HEK293 (cell line): ENCODE measurements around the gene ARHGDIA.

Source experiments
- CTCF ChIA-PET: fragments of 350-600 bp; formaldehyde crosslinking; extraction: SDS; loops from one replicate; lab custom pipeline; 2021; ENCODE audit warnings: antibody characterized with exemption; lab: Yijun Ruan, JAX
- POLR2A ChIA-PET: fragments of 300-600 bp; formaldehyde crosslinking; extraction: SDS; loops from one replicate; lab custom pipeline; 2020; ENCODE audit warnings: antibody characterized with exemption, inconsistent platforms; lab: Yijun Ruan, JAX
- H3K27ac ChIP-seq: fragments of 200-500 bp; sonication (Bioruptor generic); 2 replicates; pipeline ENCODE4 v1.5.1; 2014; ENCODE audit warnings: low read depth, low read length, control low read depth, inconsistent platforms; ENCODE audit errors: extremely low read depth
- H3K36me3 ChIP-seq, 2 experiments: fragments of 200-500 bp in 1 of 2; sonication (Bioruptor generic) in 1 of 2; 1 replicate in 1 of 2; 2 replicates in 1 of 2; pipeline ENCODE4 v1.5.1; 2014 to 2017; ENCODE audit warnings: inconsistent platforms in 2 of 2, low read length in 2 of 2; ENCODE audit not compliant: control insufficient read depth in 2 of 2, insufficient read depth in 1 of 2
- H3K4me1 ChIP-seq: fragments of 200-500 bp; sonication (Bioruptor generic); 2 replicates; pipeline ENCODE4 v1.5.1; 2014; ENCODE audit warnings: mild to moderate bottlenecking, low read length, inconsistent platforms; ENCODE audit not compliant: control insufficient read depth, insufficient read depth
- H3K4me3 ChIP-seq: 2 replicates; pipeline ENCODE4 v1.5.1; 2011; ENCODE audit warnings: low read depth, mild to moderate bottlenecking, control low read depth, low read length, moderate library complexity
- H3K9me3 ChIP-seq: fragments of 200-500 bp; sonication (Bioruptor generic); 2 replicates; pipeline ENCODE4 v1.5.1; 2014; ENCODE audit warnings: low read depth, low read length, inconsistent platforms; ENCODE audit not compliant: control insufficient read depth, insufficient read depth
- EGR2 ChIP-seq: fragments of 450-650 bp; formaldehyde crosslinking; IDR thresholded peaks from 2 replicates; pipeline ENCODE4 v1.5.1; 2016; ENCODE audit warnings: low read depth, missing biosample characterization, missing genetic modification characterization
- HIC1 ChIP-seq: fragments of 450-650 bp; formaldehyde crosslinking; IDR thresholded peaks from 2 replicates; pipeline ENCODE4 v1.5.1; 2016; ENCODE audit warnings: missing biosample characterization, missing genetic modification characterization
- HOXC10 ChIP-seq: sonication (generic); formaldehyde crosslinking; IDR thresholded peaks from 2 replicates; pipeline ENCODE4 v1.8.1; 2023; ENCODE audit warnings: mild to moderate bottlenecking, missing genetic modification reagents
- HOXD13 ChIP-seq: sonication (generic); formaldehyde crosslinking; IDR thresholded peaks from 2 replicates; pipeline ENCODE4 v1.8.0; 2022; ENCODE audit warnings: missing genetic modification reagents, borderline replicate concordance
- MYNN ChIP-seq: fragments of 450-650 bp; formaldehyde crosslinking; IDR thresholded peaks from 2 replicates; pipeline ENCODE4 v1.5.1; 2016; ENCODE audit warnings: missing biosample characterization, missing genetic modification characterization, borderline replicate concordance
- PBX3 ChIP-seq: sonication (generic); formaldehyde crosslinking; IDR thresholded peaks from 2 replicates; pipeline ENCODE4 v1.8.1; 2022; ENCODE audit warnings: mild to moderate bottlenecking, moderate library complexity, missing genetic modification reagents
- SCRT1 ChIP-seq: fragments of 450-650 bp; formaldehyde crosslinking; IDR thresholded peaks from 2 replicates; pipeline ENCODE4 v1.5.1; 2016; ENCODE audit warnings: missing biosample characterization, missing genetic modification characterization, borderline replicate concordance
- SP2 ChIP-seq: fragments of 450-650 bp; formaldehyde crosslinking; IDR thresholded peaks from 2 replicates; pipeline ENCODE4 v1.5.1; 2016; ENCODE audit warnings: missing biosample characterization, missing genetic modification characterization
- SP7 ChIP-seq: fragments of 450-650 bp; formaldehyde crosslinking; IDR thresholded peaks from 2 replicates; pipeline ENCODE4 v1.5.1; 2016; ENCODE audit warnings: missing biosample characterization, missing genetic modification characterization
- ZBTB11 ChIP-seq: fragments of 450-650 bp; formaldehyde crosslinking; conservative IDR thresholded peaks from 2 replicates; pipeline ENCODE4 v1.5.1; 2016; ENCODE audit warnings: low read depth, missing biosample characterization, missing genetic modification characterization
- ZBTB7A ChIP-seq: fragments of 450-650 bp; formaldehyde crosslinking; IDR thresholded peaks from 2 replicates; pipeline ENCODE4 v1.5.1; 2016; ENCODE audit warnings: low read depth, missing biosample characterization, missing genetic modification characterization
- ZIC2 ChIP-seq: fragments of 450-650 bp; formaldehyde crosslinking; IDR thresholded peaks from 2 replicates; pipeline ENCODE4 v1.5.1; 2016; ENCODE audit warnings: missing biosample characterization, missing genetic modification characterization
- ZNF121 ChIP-seq: fragments of 450-650 bp; formaldehyde crosslinking; IDR thresholded peaks from 2 replicates; pipeline ENCODE4 v1.5.1; 2016; ENCODE audit warnings: missing biosample characterization, missing genetic modification characterization
- ZNF138 ChIP-seq: fragments of 450-650 bp; formaldehyde crosslinking; IDR thresholded peaks from 2 replicates; pipeline ENCODE4 v1.5.1; 2016; ENCODE audit warnings: missing biosample characterization, missing genetic modification characterization, borderline replicate concordance
- ZNF2 ChIP-seq: fragments of 450-650 bp; formaldehyde crosslinking; IDR thresholded peaks from 2 replicates; pipeline ENCODE4 v1.5.1; 2016; ENCODE audit warnings: missing biosample characterization, missing genetic modification characterization
- ZNF274 ChIP-seq, 2 experiments: fragments of 200-500 bp in 1 of 2; fragments of 450-650 bp in 1 of 2; sonication (Bioruptor generic) in 1 of 2; formaldehyde crosslinking in 1 of 2; IDR thresholded peaks; 2 replicates each; pipeline versions ENCODE4 v1.5.1 to v1.6.1; 2014 to 2016; ENCODE audit warnings: borderline replicate concordance in 1 of 2, inconsistent platforms in 1 of 2, low read length in 1 of 2, missing biosample characterization in 1 of 2, missing genetic modification characterization in 1 of 2
- ZNF398 ChIP-seq: fragments of 450-650 bp; formaldehyde crosslinking; IDR thresholded peaks from 2 replicates; pipeline ENCODE4 v1.5.1; 2017; ENCODE audit warnings: missing biosample characterization, missing genetic modification characterization
- ZNF571 ChIP-seq: fragments of 450-650 bp; formaldehyde crosslinking; IDR thresholded peaks from 2 replicates; pipeline ENCODE4 v1.5.0; 2017; ENCODE audit warnings: missing biosample characterization, missing genetic modification characterization
- ZNF843 ChIP-seq: fragments of 450-650 bp; formaldehyde crosslinking; IDR thresholded peaks from 2 replicates; pipeline ENCODE4 v1.5.1; 2016; ENCODE audit warnings: missing biosample characterization, missing genetic modification characterization
- ZSCAN16 ChIP-seq: fragments of 450-650 bp; formaldehyde crosslinking; IDR thresholded peaks from 2 replicates; pipeline ENCODE4 v1.5.1; 2016; ENCODE audit warnings: missing biosample characterization, missing genetic modification characterization

Gene ARHGDIA

GRCh38 chr17:81885869-81886548, 14.9 kb upstream of the ARHGDIA start:
- Histone ChIP-seq H3K4me3 (no peak overlapping the region), H3K36me3 (peaks cover 69 to 87% of the 10 kb centered on the region in 2 experiments), H3K27ac (no peak overlapping the region; the same call in 1 of the 2 replicates), H3K9me3 (no peaks in the 10 kb centered on the region), H3K4me1 (peaks cover 5% of the 10 kb centered on the region; the same call in 1 of the 2 replicates)
- POLR2A ChIA-PET: interaction anchor here (1.1 to 3.6 kb wide), 4 partner anchors 9 to 20 kb away, joined by 4 to 17 read pairs (median 6); no protein-coding TSS in a partner anchor
- no peak for TF ChIP-seq ZNF138 (tag by site-specific recombination)
- TF ChIP-seq HOXC10 (CRISPR knock-in tag): no peak
- peak; percentile 71 for TF ChIP-seq ZIC2
- no peak for TF ChIP-seq PBX3 (CRISPR knock-in tag)
- no peak for TF ChIP-seq ZNF571
- no peak for TF ChIP-seq SP7
- TF ChIP-seq ZNF121 (tag by site-specific recombination): peak; percentile 48; the same call in 1 of the 2 replicates
- peak; percentile 33; the same call in 1 of the 2 replicates for TF ChIP-seq HIC1 (tag by site-specific recombination)
- TF ChIP-seq EGR2 (tag by site-specific recombination): no peak
- no peak for TF ChIP-seq ZBTB11 (tag by site-specific recombination)
- TF ChIP-seq HOXD13 (CRISPR knock-in tag): no peak
- TF ChIP-seq ZBTB7A (tag by site-specific recombination): no peak
- TF ChIP-seq SP2 (tag by site-specific recombination): no peak
- TF ChIP-seq ZNF2 (tag by site-specific recombination): no peak
- no peak for TF ChIP-seq ZSCAN16
- no peak for TF ChIP-seq SCRT1 (tag by site-specific recombination)
- TF ChIP-seq MYNN (tag by site-specific recombination): no peak
- no peak for TF ChIP-seq ZNF274 (IDR thresholded peaks at IDR 0.05; ENCODE audit: low read length)
- no peak for TF ChIP-seq ZNF274 (tag by site-specific recombination; IDR thresholded peaks at IDR 0.05; ENCODE audit: borderline replicate concordance)
- no peak for TF ChIP-seq ZNF843 (tag by site-specific recombination)
- no peak for TF ChIP-seq ZNF398 (tag by site-specific recombination)
- CTCF ChIA-PET: interaction anchor here (0.6 to 1.5 kb wide), 4 partner anchors 17 to 73 kb away, joined by 3 read pairs; no protein-coding TSS in a partner anchor
